GM10248 (cell line): ENCODE data around the gene ACER3.

Experiments
- CTCF ChIA-PET: fragments of 300-600 bp; sonication (Branson Sonifier 250); formaldehyde crosslinking; extraction: SDS; loops from one replicate; lab custom pipeline; 2021; ENCODE audit warnings: antibody characterized with exemption; lab: Yijun Ruan, JAX
- POLR2A ChIA-PET: fragments of 350-650 bp; sonication (Branson Sonifier 250); formaldehyde crosslinking; extraction: SDS; loops from one replicate; lab custom pipeline; 2020; ENCODE audit warnings: antibody characterized with exemption; lab: Yijun Ruan, JAX
- DNase-seq: peaks from one replicate; pipeline ENCODE4 v3.0.0; 2012; ENCODE audit errors: extremely low spot score
- TF ChIP-seq, protein P1 (sequence below): IDR thresholded peaks from 2 replicates; pipeline ENCODE4 v1.5.1; 2012; ENCODE audit warnings: mild to moderate bottlenecking, low read depth; ENCODE audit errors: extremely low read depth, missing control alignments, control extremely low read depth

ACER3 gene

DNA sequence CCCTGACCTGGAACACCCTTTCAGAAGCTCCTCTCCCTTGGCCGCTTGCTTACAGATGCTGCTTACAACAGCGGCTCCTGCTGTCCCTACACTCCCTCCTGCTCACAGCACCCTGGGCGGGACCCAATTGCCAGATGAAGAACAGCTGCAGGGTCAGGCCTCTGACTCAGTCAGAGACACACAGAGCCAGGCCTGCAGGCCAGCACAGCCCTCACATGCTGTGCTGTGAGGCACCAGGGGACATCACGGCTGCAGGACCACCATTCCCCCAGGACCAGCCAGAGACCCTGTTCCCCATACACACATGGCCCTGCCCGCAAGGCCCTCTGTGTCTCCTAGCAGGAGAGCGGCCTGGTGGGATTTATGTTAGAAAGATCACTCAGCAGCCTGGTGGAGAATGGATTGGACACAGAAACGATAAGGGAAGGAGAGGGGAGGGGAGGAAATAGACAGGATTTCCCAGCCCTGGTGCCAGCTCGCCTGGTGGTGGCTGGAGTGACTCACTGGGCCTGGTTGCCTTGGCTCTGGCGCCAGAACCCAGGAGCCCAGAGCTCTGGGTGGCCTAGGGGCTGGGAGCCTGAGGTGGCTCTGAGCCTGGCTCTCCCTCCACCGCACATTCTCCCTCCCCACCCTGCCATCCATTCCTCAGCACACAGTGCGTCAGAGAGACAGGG lies 212.7 kb downstream of the ACER3 start:
- TF ChIP-seq, protein P1, sequence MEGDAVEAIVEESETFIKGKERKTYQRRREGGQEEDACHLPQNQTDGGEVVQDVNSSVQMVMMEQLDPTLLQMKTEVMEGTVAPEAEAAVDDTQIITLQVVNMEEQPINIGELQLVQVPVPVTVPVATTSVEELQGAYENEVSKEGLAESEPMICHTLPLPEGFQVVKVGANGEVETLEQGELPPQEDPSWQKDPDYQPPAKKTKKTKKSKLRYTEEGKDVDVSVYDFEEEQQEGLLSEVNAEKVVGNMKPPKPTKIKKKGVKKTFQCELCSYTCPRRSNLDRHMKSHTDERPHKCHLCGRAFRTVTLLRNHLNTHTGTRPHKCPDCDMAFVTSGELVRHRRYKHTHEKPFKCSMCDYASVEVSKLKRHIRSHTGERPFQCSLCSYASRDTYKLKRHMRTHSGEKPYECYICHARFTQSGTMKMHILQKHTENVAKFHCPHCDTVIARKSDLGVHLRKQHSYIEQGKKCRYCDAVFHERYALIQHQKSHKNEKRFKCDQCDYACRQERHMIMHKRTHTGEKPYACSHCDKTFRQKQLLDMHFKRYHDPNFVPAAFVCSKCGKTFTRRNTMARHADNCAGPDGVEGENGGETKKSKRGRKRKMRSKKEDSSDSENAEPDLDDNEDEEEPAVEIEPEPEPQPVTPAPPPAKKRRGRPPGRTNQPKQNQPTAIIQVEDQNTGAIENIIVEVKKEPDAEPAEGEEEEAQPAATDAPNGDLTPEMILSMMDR = no peak
- POLR2A ChIA-PET = no interaction called here
- no peak for DNase-seq
- CTCF ChIA-PET = interaction anchor here (1.0 to 2.2 kb wide), 5 partner anchors 9 to 26 kb away, joined by 3 to 19 read pairs (median 4); no protein-coding TSS in a partner anchor

DNA sequence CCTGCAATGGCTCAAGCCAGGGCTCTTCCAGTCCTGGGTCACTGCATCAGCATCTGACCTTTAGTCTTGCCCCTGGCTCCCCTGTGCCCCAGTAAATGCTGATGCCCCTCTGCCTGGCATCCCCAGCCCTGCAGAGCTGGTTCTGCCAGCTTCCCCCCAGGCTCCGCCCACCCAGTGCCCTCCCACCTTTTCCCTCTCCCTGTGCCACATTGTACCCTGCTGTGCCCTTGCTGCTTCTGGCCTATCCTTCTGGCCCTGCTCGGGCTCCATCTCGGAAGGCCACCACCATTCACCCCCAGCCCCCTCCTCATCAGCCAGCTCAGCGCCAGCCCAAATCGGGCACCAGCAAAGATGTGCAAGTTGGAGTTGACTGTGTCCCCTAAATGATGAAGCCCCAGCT lies 213.5 kb downstream of the ACER3 start:
- TF ChIP-seq, protein P1 = no peak
- CTCF ChIA-PET = interaction anchor here (1.0 to 2.2 kb wide), 3 partner anchors 12 to 18 kb away, joined by 3 to 19 read pairs (median 11); no protein-coding TSS in a partner anchor
- POLR2A ChIA-PET = no interaction called here
- no peak for DNase-seq

DNA sequence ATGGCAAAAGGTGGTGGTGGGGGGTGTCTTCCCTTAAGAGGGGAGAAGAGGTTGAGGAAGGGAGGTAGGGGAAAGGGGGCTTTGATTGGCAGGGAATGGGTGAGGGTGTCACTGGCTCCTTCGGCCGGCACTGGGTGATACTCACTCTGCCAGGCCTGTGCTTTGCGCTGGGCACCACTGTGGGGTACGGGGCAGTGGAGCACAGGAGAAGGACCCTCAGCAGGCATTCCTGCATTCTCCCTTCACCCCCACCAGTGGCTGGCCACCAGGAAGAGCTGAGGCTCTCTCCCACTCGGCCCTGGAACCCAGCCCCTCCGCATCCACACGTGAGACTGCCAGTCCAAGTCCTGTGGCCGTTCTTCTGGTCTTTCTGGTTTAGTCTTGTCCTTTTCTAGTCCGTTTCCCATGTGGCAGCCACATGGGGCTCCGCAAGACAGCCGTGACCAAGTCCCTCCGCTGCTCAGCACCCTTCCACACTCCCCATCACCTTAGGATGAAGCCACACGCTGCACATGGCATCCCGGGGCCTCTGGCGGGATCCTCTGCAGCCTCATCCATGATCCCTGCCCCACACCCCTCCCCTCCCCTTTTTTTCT lies 214.0 kb downstream of the ACER3 start:
- POLR2A ChIA-PET = no interaction called here
- DNase-seq = no peak

DNA sequence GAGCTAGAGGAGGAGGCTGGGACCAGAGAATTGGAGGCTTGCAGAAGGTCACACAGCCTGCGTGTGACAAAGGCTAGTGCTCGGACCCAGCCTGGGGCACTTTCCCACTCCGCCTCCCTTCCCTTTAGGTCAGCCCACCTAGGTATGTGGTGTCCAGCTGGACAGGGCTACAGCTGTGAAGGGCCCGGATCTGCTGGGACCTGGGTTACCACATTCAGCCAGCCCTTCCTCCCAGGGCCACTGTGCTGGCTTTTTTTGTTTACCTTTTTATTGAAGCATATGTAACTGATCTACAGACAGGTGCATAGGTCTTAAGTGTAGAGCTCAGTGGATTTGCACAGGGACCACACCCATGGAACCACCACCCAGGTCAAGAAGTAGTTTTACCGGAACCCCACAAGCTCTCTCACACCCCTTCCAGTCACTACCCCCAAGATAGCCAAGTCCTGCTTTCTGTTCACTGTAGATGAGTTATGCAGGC lies 214.7 kb downstream of the ACER3 start:
- no peak for DNase-seq
- CTCF ChIA-PET = interaction anchor here (2.2 kb wide), 1 partner anchor 16 kb away, joined by 11 read pairs; no protein-coding TSS in a partner anchor
- POLR2A ChIA-PET = no interaction called here
- TF ChIP-seq, protein P1 = no peak

More for the DNA sequence above, 214.0 kb downstream of the ACER3 start:
- TF ChIP-seq, protein P1 = no peak
- CTCF ChIA-PET = interaction anchor here (1.0 to 2.2 kb wide), 2 partner anchors 12 to 17 kb away, joined by 3 to 11 read pairs; no protein-coding TSS in a partner anchor
